Measurements from ENCODE around the gene ZFP1.

The ZFP1 gene

GRCh38 chr16:75148311-75149195 is at the start of gene ZFP1:
ZFP1 (plus strand) TSS chr16:75148524; CDS start chr16:75152952, 4,428 bp downstream.
- Mint-ChIP-seq H3K27me3 (no peaks in the 10 kb centered on the region), H3K4me3 (peak within 1 kb of the TSS; percentile 90)
- peak; percentile 88 for ATAC-seq

GRCh38 chr16:75099075-75099667 is 49.2 kb upstream of the ZFP1 start:
- DNase-seq = no peak
- Mint-ChIP-seq H3K9me3 (peaks cover 2% of the 10 kb centered on the region), H3K4me3 (peak overlapping the region; percentile 54), H3K4me1 (peaks cover 66% of the 10 kb centered on the region), H3K27ac (peak overlapping the region; percentile 86), H3K27me3 (no peaks in the 10 kb centered on the region), H3K36me3 (ENCODE audit: low read depth) (peaks cover 1% of the 10 kb centered on the region)
- no peak for ATAC-seq

More at GRCh38 chr16:75148311-75149195, at the start of gene ZFP1:
- peaks cover 24% of the 10 kb centered on the region for H3K9me3 Mint-ChIP-seq
- peak; percentile 96 for DNase-seq
- H3K27ac Mint-ChIP-seq = peak within 1 kb of the TSS; percentile 86
- peaks cover 48% of the 10 kb centered on the region for H3K4me1 Mint-ChIP-seq
- H3K36me3 Mint-ChIP-seq (ENCODE audit: low read depth) = peaks cover 33% of the 10 kb centered on the region

GRCh38 chr16:75099738-75100602 is 48.4 kb upstream of the ZFP1 start:
- DNase-seq (peak; percentile 51), ATAC-seq (peak; percentile 22)
- Mint-ChIP-seq H3K9me3 (peaks cover 6% of the 10 kb centered on the region), H3K4me3 (peak overlapping the region; percentile 30), H3K4me1 (peaks cover 71% of the 10 kb centered on the region), H3K27me3 (no peaks in the 10 kb centered on the region), H3K27ac (peak overlapping the region; percentile 86), H3K36me3 (ENCODE audit: low read depth) (peaks cover 4% of the 10 kb centered on the region)

GRCh38 chr16:75100603-75100990 is 47.7 kb upstream of the ZFP1 start:
- Mint-ChIP-seq H3K36me3 (ENCODE audit: low read depth) (peaks cover 4% of the 10 kb centered on the region), H3K4me3 (no peak overlapping the region), H3K9me3 (peaks cover 6% of the 10 kb centered on the region), H3K4me1 (peaks cover 71% of the 10 kb centered on the region), H3K27ac (peak overlapping the region; percentile 86), H3K27me3 (no peaks in the 10 kb centered on the region)
- ATAC-seq = no peak
- no peak for DNase-seq

GRCh38 chr16:75101635-75102034 is 46.7 kb upstream of the ZFP1 start:
- ATAC-seq = no peak
- no peak overlapping the region for H3K4me3 Mint-ChIP-seq
- peaks cover 6% of the 10 kb centered on the region for H3K9me3 Mint-ChIP-seq
- H3K36me3 Mint-ChIP-seq (ENCODE audit: low read depth) = peaks cover 4% of the 10 kb centered on the region
- no peak for DNase-seq
- H3K4me1 Mint-ChIP-seq = peaks cover 64% of the 10 kb centered on the region
- H3K27ac Mint-ChIP-seq = no peak overlapping the region
- H3K27me3 Mint-ChIP-seq = no peaks in the 10 kb centered on the region

GRCh38 chr16:75102595-75102994 is 45.7 kb upstream of the ZFP1 start:
- ATAC-seq = no peak
- Mint-ChIP-seq H3K4me1 (peaks cover 57% of the 10 kb centered on the region), H3K27me3 (no peaks in the 10 kb centered on the region), H3K36me3 (ENCODE audit: low read depth) (peaks cover 4% of the 10 kb centered on the region), H3K4me3 (no peak overlapping the region), H3K27ac (no peak overlapping the region), H3K9me3 (peaks cover 6% of the 10 kb centered on the region)
- DNase-seq = no peak

- Mint-ChIP-seq H3K4me3 (no peak overlapping the region), H3K36me3 (ENCODE audit: low read depth) (peaks cover 5% of the 10 kb centered on the region), H3K27me3 (no peaks in the 10 kb centered on the region), H3K4me1 (peaks cover 55% of the 10 kb centered on the region), H3K9me3 (peaks cover 6% of the 10 kb centered on the region), H3K27ac (no peak overlapping the region)
- ATAC-seq = no peak
- DNase-seq = no peak
These were observed 44.3 kb upstream of the ZFP1 start for GRCh38 chr16:75103994-75104393.

- peaks cover 6% of the 10 kb centered on the region for H3K9me3 Mint-ChIP-seq
- DNase-seq (no peak), ATAC-seq (no peak)
- H3K36me3 Mint-ChIP-seq (ENCODE audit: low read depth) = peaks cover 5% of the 10 kb centered on the region
- peaks cover 55% of the 10 kb centered on the region for H3K4me1 Mint-ChIP-seq
- no peak overlapping the region for H3K27ac Mint-ChIP-seq
- no peak overlapping the region for H3K4me3 Mint-ChIP-seq
- no peaks in the 10 kb centered on the region for H3K27me3 Mint-ChIP-seq
These were observed 43.5 kb upstream of the ZFP1 start for GRCh38 chr16:75104836-75105235.

GRCh38 chr16:75105306-75106061 is 42.8 kb upstream of the ZFP1 start:
- Mint-ChIP-seq H3K27me3 (no peaks in the 10 kb centered on the region), H3K4me3 (no peak overlapping the region), H3K4me1 (peaks cover 55% of the 10 kb centered on the region), H3K9me3 (peaks cover 6% of the 10 kb centered on the region), H3K27ac (no peak overlapping the region), H3K36me3 (ENCODE audit: low read depth) (peaks cover 5% of the 10 kb centered on the region)
- DNase-seq (no peak), ATAC-seq (no peak)

GRCh38 chr16:75106351-75107274 is 41.7 kb upstream of the ZFP1 start:
- H3K9me3 Mint-ChIP-seq = peaks cover 6% of the 10 kb centered on the region

GRCh38 chr16:75107505-75107904 is 40.8 kb upstream of the ZFP1 start:
- ATAC-seq (no peak), DNase-seq (no peak)
- Mint-ChIP-seq H3K9me3 (peaks cover 6% of the 10 kb centered on the region), H3K27me3 (peaks cover 7% of the 10 kb centered on the region), H3K36me3 (ENCODE audit: low read depth) (peaks cover 5% of the 10 kb centered on the region), H3K27ac (no peak overlapping the region), H3K4me3 (no peak overlapping the region), H3K4me1 (peaks cover 60% of the 10 kb centered on the region)

More at GRCh38 chr16:75106351-75107274, 41.7 kb upstream of the ZFP1 start:
- peaks cover 5% of the 10 kb centered on the region for H3K36me3 Mint-ChIP-seq (ENCODE audit: low read depth)
- no peak overlapping the region for H3K4me3 Mint-ChIP-seq
- DNase-seq (no peak), ATAC-seq (no peak)
- no peak overlapping the region for H3K27ac Mint-ChIP-seq
- peaks cover 56% of the 10 kb centered on the region for H3K4me1 Mint-ChIP-seq
- H3K27me3 Mint-ChIP-seq = peaks cover under 1% of the 10 kb centered on the region

- H3K4me1 Mint-ChIP-seq = peaks cover 60% of the 10 kb centered on the region
- peak overlapping the region; percentile 69 for H3K4me3 Mint-ChIP-seq
These were observed 39.3 kb upstream of the ZFP1 start for GRCh38 chr16:75108792-75109731.

More at GRCh38 chr16:75108792-75109731, 39.3 kb upstream of the ZFP1 start:
- DNase-seq (peak; percentile 84), ATAC-seq (peak; percentile 77)
- Mint-ChIP-seq H3K9me3 (peaks cover 4% of the 10 kb centered on the region), H3K27ac (peak overlapping the region; percentile 83), H3K36me3 (ENCODE audit: low read depth) (peaks cover 5% of the 10 kb centered on the region), H3K27me3 (peaks cover 13% of the 10 kb centered on the region)
